Measurements from ENCODE around the gene ABCA2.

The ABCA2 gene

GRCh38 chr9:137075275-137075775 is 47.3 kb upstream of the ABCA2 start:
- H4K91ac ChIP-seq (ENCODE audit: low read depth, low read length, poor library complexity), result no peak overlapping the region
- H3K36me3 ChIP-seq (replicated peaks in 1 of 2; ENCODE audit: control insufficient read depth in 2 of 2, insufficient read depth in 2 of 2, low read length in 2 of 2), result no peaks in the 10 kb centered on the region
- H3K18ac ChIP-seq (ENCODE audit: low read length), result no peak overlapping the region
- no peak overlapping the region for H3K4me2 ChIP-seq (ENCODE audit: insufficient read depth, low read length, poor library complexity, severe bottlenecking)
- peaks cover 29 to 63% (median 52%) of the 10 kb centered on the region in 3 experiments for H3K27me3 ChIP-seq (ENCODE audit: control insufficient read depth in 3 of 3, insufficient read depth in 3 of 3, low read depth in 1 of 3, low read length in 3 of 3)
- H3K4me3 ChIP-seq (ENCODE audit: low read length in 2 of 2), result no peak overlapping the region
- H3K4me1 ChIP-seq (ENCODE audit: control insufficient read depth in 2 of 2, insufficient read depth in 1 of 2, low read depth in 1 of 2, low read length in 2 of 2), result peaks cover 11 to 15% of the 10 kb centered on the region in 2 donors
- no peak for DNase-seq (ENCODE audit: low spot score)
- no peak overlapping the region for H3K27ac ChIP-seq (replicated peaks; ENCODE audit: low read length)
- no CpG with 5 or more reads among the region's 12 CpGs for WGBS, 2 donors (ENCODE audit: extremely low coverage in 2 of 2, insufficient read length in 2 of 2, insufficient replicate concordance in 1 of 2)
- no peak overlapping the region for H2BK5ac ChIP-seq (ENCODE audit: low read length)
- H2BK120ac ChIP-seq (ENCODE audit: low read depth, low read length), result no peak overlapping the region
- H3K14ac ChIP-seq (ENCODE audit: low read length), result no peak overlapping the region
- H2BK15ac ChIP-seq (ENCODE audit: low read length), result no peak overlapping the region
- no peak overlapping the region for H2AK5ac ChIP-seq (ENCODE audit: low read depth, low read length)
- no peak overlapping the region for H2BK12ac ChIP-seq (ENCODE audit: low read length)
- no peak overlapping the region for H3K9ac ChIP-seq (ENCODE audit: low read depth, low read length, poor library complexity)
- no peak overlapping the region for H3K4ac ChIP-seq (ENCODE audit: low read length)
- no peak overlapping the region for H3K23ac ChIP-seq (ENCODE audit: low read depth, low read length, poor library complexity)
- peaks cover 4% of the 10 kb centered on the region for H3K79me1 ChIP-seq (ENCODE audit: low read depth, low read length)
- peaks cover 0 to 10% of the 10 kb centered on the region in 2 donors for H3K9me3 ChIP-seq (replicated peaks in 1 of 2; ENCODE audit: control insufficient read depth in 2 of 2, insufficient read depth in 1 of 2, low read depth in 1 of 2, low read length in 2 of 2)
- no peak overlapping the region for H4K8ac ChIP-seq (ENCODE audit: low read depth, low read length)
- no peak overlapping the region for H2AFZ ChIP-seq (ENCODE audit: low read length)

- H3K4me3 ChIP-seq (ENCODE audit: low read length in 2 of 2), result peak overlapping the region in 1 of 2 donors; percentile 21
- peak overlapping the region; percentile 92 for H3K18ac ChIP-seq (ENCODE audit: low read length)
- no peak overlapping the region for H3K23ac ChIP-seq (ENCODE audit: low read depth, low read length, poor library complexity)
- no peak overlapping the region for H4K91ac ChIP-seq (ENCODE audit: low read depth, low read length, poor library complexity)
- WGBS, 2 donors (ENCODE audit: extremely low coverage in 2 of 2, insufficient read length in 2 of 2, insufficient replicate concordance in 1 of 2), result no CpG with 5 or more reads among the region's 12 CpGs
- no peak overlapping the region for H2BK12ac ChIP-seq (ENCODE audit: low read length)
- peaks cover 4% of the 10 kb centered on the region for H3K79me1 ChIP-seq (ENCODE audit: low read depth, low read length)
- H2AK5ac ChIP-seq (ENCODE audit: low read depth, low read length), result no peak overlapping the region
- H2BK120ac ChIP-seq (ENCODE audit: low read depth, low read length), result no peak overlapping the region
- no peak overlapping the region for H3K4me2 ChIP-seq (ENCODE audit: insufficient read depth, low read length, poor library complexity, severe bottlenecking)
- no peak overlapping the region for H2BK5ac ChIP-seq (ENCODE audit: low read length)
- no peak overlapping the region for H3K27ac ChIP-seq (replicated peaks; ENCODE audit: low read length)
- DNase-seq (ENCODE audit: low spot score), result no peak
- peaks cover 27 to 58% (median 46%) of the 10 kb centered on the region in 3 experiments for H3K27me3 ChIP-seq (ENCODE audit: control insufficient read depth in 3 of 3, insufficient read depth in 3 of 3, low read depth in 1 of 3, low read length in 3 of 3)
- peaks cover 0 to 9% of the 10 kb centered on the region in 2 donors for H3K9me3 ChIP-seq (replicated peaks in 1 of 2; ENCODE audit: control insufficient read depth in 2 of 2, insufficient read depth in 1 of 2, low read depth in 1 of 2, low read length in 2 of 2)
- no peak overlapping the region for H3K14ac ChIP-seq (ENCODE audit: low read length)
- peak overlapping the region; percentile 93 for H2BK15ac ChIP-seq (ENCODE audit: low read length)
- no peak overlapping the region for H2AFZ ChIP-seq (ENCODE audit: low read length)
- H3K36me3 ChIP-seq (replicated peaks in 1 of 2; ENCODE audit: control insufficient read depth in 2 of 2, insufficient read depth in 2 of 2, low read length in 2 of 2), result no peaks in the 10 kb centered on the region
- no peak overlapping the region for H4K8ac ChIP-seq (ENCODE audit: low read depth, low read length)
- H3K4me1 ChIP-seq (ENCODE audit: control insufficient read depth in 2 of 2, insufficient read depth in 1 of 2, low read depth in 1 of 2, low read length in 2 of 2), result peaks cover 11 to 15% of the 10 kb centered on the region in 2 donors
- H3K9ac ChIP-seq (ENCODE audit: low read depth, low read length, poor library complexity), result peak overlapping the region; percentile 44
- H3K4ac ChIP-seq (ENCODE audit: low read length), result no peak overlapping the region
Observed at GRCh38 chr9:137074657-137075274, 46.7 kb upstream of the ABCA2 start.

GRCh38 chr9:137073992-137074399 is 46.0 kb upstream of the ABCA2 start:
- no peak overlapping the region for H3K18ac ChIP-seq (ENCODE audit: low read length)
- H3K27me3 ChIP-seq (ENCODE audit: control insufficient read depth in 3 of 3, insufficient read depth in 3 of 3, low read depth in 1 of 3, low read length in 3 of 3), result peaks cover 23 to 50% (median 46%) of the 10 kb centered on the region in 3 experiments
- H3K36me3 ChIP-seq (replicated peaks in 1 of 2; ENCODE audit: control insufficient read depth in 2 of 2, insufficient read depth in 2 of 2, low read length in 2 of 2), result no peaks in the 10 kb centered on the region
- no peak overlapping the region for H2BK5ac ChIP-seq (ENCODE audit: low read length)
- H3K9ac ChIP-seq (ENCODE audit: low read depth, low read length, poor library complexity), result peak overlapping the region; percentile 24
- H3K27ac ChIP-seq (replicated peaks; ENCODE audit: low read length), result no peak overlapping the region
- peak overlapping the region; percentile 4 for H3K23ac ChIP-seq (ENCODE audit: low read depth, low read length, poor library complexity)
- H4K8ac ChIP-seq (ENCODE audit: low read depth, low read length), result no peak overlapping the region
- no peak overlapping the region for H3K4me3 ChIP-seq (ENCODE audit: low read length in 2 of 2)
- no peak overlapping the region for H3K4me2 ChIP-seq (ENCODE audit: insufficient read depth, low read length, poor library complexity, severe bottlenecking)
- no peak overlapping the region for H2BK120ac ChIP-seq (ENCODE audit: low read depth, low read length)
- H2BK12ac ChIP-seq (ENCODE audit: low read length), result peak overlapping the region; percentile 1
- peaks cover 9% of the 10 kb centered on the region for H3K79me1 ChIP-seq (ENCODE audit: low read depth, low read length)
- peaks cover 13 to 16% of the 10 kb centered on the region in 2 donors for H3K4me1 ChIP-seq (ENCODE audit: control insufficient read depth in 2 of 2, insufficient read depth in 1 of 2, low read depth in 1 of 2, low read length in 2 of 2)
- H3K9me3 ChIP-seq (replicated peaks in 1 of 2; ENCODE audit: control insufficient read depth in 2 of 2, insufficient read depth in 1 of 2, low read depth in 1 of 2, low read length in 2 of 2), result peaks cover 0 to 3% of the 10 kb centered on the region in 2 donors
- H4K91ac ChIP-seq (ENCODE audit: low read depth, low read length, poor library complexity), result no peak overlapping the region
- no peak overlapping the region for H3K4ac ChIP-seq (ENCODE audit: low read length)
- H2AK5ac ChIP-seq (ENCODE audit: low read depth, low read length), result no peak overlapping the region
- H2AFZ ChIP-seq (ENCODE audit: low read length), result no peak overlapping the region
- no peak for DNase-seq (ENCODE audit: low spot score)
- no peak overlapping the region for H3K14ac ChIP-seq (ENCODE audit: low read length)
- H2BK15ac ChIP-seq (ENCODE audit: low read length), result no peak overlapping the region
- WGBS, 2 donors (ENCODE audit: extremely low coverage in 2 of 2, insufficient read length in 2 of 2, insufficient replicate concordance in 1 of 2), result no CpG with 5 or more reads among the region's 8 CpGs

GRCh38 chr9:137071282-137071681 is 43.2 kb upstream of the ABCA2 start:
- Histone ChIP-seq H3K23ac (ENCODE audit: low read depth, low read length, poor library complexity) (peak overlapping the region; percentile 34), H4K91ac (ENCODE audit: low read depth, low read length, poor library complexity) (peak overlapping the region; percentile 11), H2BK120ac (ENCODE audit: low read depth, low read length) (peak overlapping the region; percentile 35), H3K4me3 (ENCODE audit: low read length in 2 of 2) (peak overlapping the region in 1 of 2 donors; percentile 75), H3K18ac (ENCODE audit: low read length) (peak overlapping the region; percentile 95), H3K9me3 (replicated peaks in 1 of 2; ENCODE audit: control insufficient read depth in 2 of 2, insufficient read depth in 1 of 2, low read depth in 1 of 2, low read length in 2 of 2) (peaks cover 0 to 2% of the 10 kb centered on the region in 2 donors), H2BK5ac (ENCODE audit: low read length) (peak overlapping the region; percentile 90), H4K8ac (ENCODE audit: low read depth, low read length) (peak overlapping the region; percentile 76), H3K4me1 (ENCODE audit: control insufficient read depth in 2 of 2, insufficient read depth in 1 of 2, low read depth in 1 of 2, low read length in 2 of 2) (peaks cover 15% of the 10 kb centered on the region in 2 donors), H3K27me3 (ENCODE audit: control insufficient read depth in 3 of 3, insufficient read depth in 3 of 3, low read depth in 1 of 3, low read length in 3 of 3) (peaks cover 3 to 24% (median 22%) of the 10 kb centered on the region in 3 experiments), H3K36me3 (replicated peaks in 1 of 2; ENCODE audit: control insufficient read depth in 2 of 2, insufficient read depth in 2 of 2, low read length in 2 of 2) (peaks cover 0 to 4% of the 10 kb centered on the region in 2 donors), H3K14ac (ENCODE audit: low read length) (peak overlapping the region; percentile 1), H2BK15ac (ENCODE audit: low read length) (peak overlapping the region; percentile 98), H3K79me1 (ENCODE audit: low read depth, low read length) (peaks cover 9% of the 10 kb centered on the region), H2AK5ac (ENCODE audit: low read depth, low read length) (peak overlapping the region; percentile 88), H2AFZ (ENCODE audit: low read length) (peak overlapping the region; percentile 94), H3K27ac (replicated peaks; ENCODE audit: low read length) (peak overlapping the region; percentile 19), H3K4ac (ENCODE audit: low read length) (no peak overlapping the region), H2BK12ac (ENCODE audit: low read length) (peak overlapping the region; percentile 82), H3K9ac (ENCODE audit: low read depth, low read length, poor library complexity) (peak overlapping the region; percentile 32), H3K4me2 (ENCODE audit: insufficient read depth, low read length, poor library complexity, severe bottlenecking) (no peak overlapping the region)
- DNase-seq (ENCODE audit: low spot score), result no peak
- WGBS, 2 donors (ENCODE audit: extremely low coverage in 2 of 2, insufficient read length in 2 of 2, insufficient replicate concordance in 1 of 2), result no CpG with 5 or more reads among the region's 2 CpGs

All from neuronal stem cell (in vitro differentiated cells).